Smooth muscle cell (in vitro differentiated cells): ENCODE data around the gene COMP. TPM values are rescaled to one million over a fixed set of nuclear protein-coding genes. Genes with fewer than 3 reads are reported as not detected.
"Not testable (repeated sequence)": the region's sequence is repeated elsewhere in the genome, so short reads cannot be mapped to it uniquely, and the experiment has no call there.

Experiments
- DNase-seq: peaks from one replicate; lab custom pipeline; 2025; ENCODE audit not compliant: unreplicated experiment; lab: John Stamatoyannopoulos, UW
- H2AFZ ChIP-seq: fragments of 200-600 bp; sonication (generic); 2 replicates; pipeline ENCODE4 v1.6.0; 2016; ENCODE audit warnings: antibody characterized with exemption, low read depth, mild to moderate bottlenecking
- H3F3A ChIP-seq: fragments of 200-600 bp; sonication (generic); 2 replicates; pipeline ENCODE4 v1.6.0; 2017; ENCODE audit warnings: antibody characterized with exemption, low read depth
- H3K27ac ChIP-seq: fragments of 200-600 bp; sonication (generic); 2 replicates; pipeline ENCODE4 v1.5.1; 2016; ENCODE audit warnings: low read depth, mild to moderate bottlenecking
- H3K27me3 ChIP-seq: fragments of 200-600 bp; sonication (generic); 2 replicates; pipeline ENCODE4 v1.6.1; 2016; ENCODE audit warnings: low read depth, mild to moderate bottlenecking
- H3K36me3 ChIP-seq: fragments of 200-600 bp; sonication (generic); 2 replicates; pipeline ENCODE4 v1.5.1; 2016; ENCODE audit warnings: low read depth
- H3K4me1 ChIP-seq: fragments of 200-600 bp; sonication (generic); 2 replicates; pipeline ENCODE4 v1.5.1; 2016; ENCODE audit warnings: low read depth
- H3K4me2 ChIP-seq: fragments of 200-600 bp; sonication (generic); 2 replicates; pipeline ENCODE4 v1.6.0; 2016; ENCODE audit warnings: mild to moderate bottlenecking
- H3K4me3 ChIP-seq: fragments of 200-600 bp; sonication (generic); 2 replicates; pipeline ENCODE4 v1.5.1; 2016; ENCODE audit warnings: mild to moderate bottlenecking
- H3K79me2 ChIP-seq: fragments of 200-600 bp; sonication (generic); 2 replicates; pipeline ENCODE4 v1.6.0; 2016; ENCODE audit warnings: low read depth, mild to moderate bottlenecking
- H3K9ac ChIP-seq: fragments of 200-600 bp; sonication (generic); 2 replicates; pipeline ENCODE4 v1.6.0; 2016; ENCODE audit warnings: low read depth
- H3K9me3 ChIP-seq: fragments of 200-600 bp; sonication (generic); replicated peaks from 2 replicates; pipeline ENCODE4 v1.5.1; 2016; ENCODE audit warnings: low read depth
- H4K20me1 ChIP-seq: fragments of 200-600 bp; sonication (generic); 2 replicates; pipeline ENCODE4 v1.6.0; 2016; ENCODE audit warnings: low read depth
- CTCF ChIP-seq: fragments of 200-600 bp; sonication (generic); IDR thresholded peaks from 2 replicates; pipeline ENCODE4 v1.5.1; 2017; ENCODE audit warnings: borderline replicate concordance, mild to moderate bottlenecking, antibody characterized with exemption; ENCODE audit not compliant: insufficient read depth, poor library complexity, severe bottlenecking
- WGBS: methylation state at CpG from one replicate; pipeline ENCODE4 v1.1.7; 2016; ENCODE audit warnings: low lambda C conversion rate; 5-methylcytosine and 5-hydroxymethylcytosine counted together
- polyA plus RNA-seq: library from polyadenylated mRNA; unstranded; fragments of >200 nt; fragmentation: Nextera tagmentation; extraction: Ambion mirVana; gene quantifications from 2 replicates; pipeline ENCODE4 v1.2.1, GENCODE V29; 2016
- total RNA-seq: library from RNA; depleted of rRNA; stranded (reverse); fragments of >200 nt; gene quantifications from 2 replicates; pipeline ENCODE4 v1.2.3, GENCODE V29; 2014

Gene COMP
- total and polyA plus RNA-seq, 2 experiments from 2014 or later: 196 to 901 TPM

- Histone ChIP-seq H3K9ac (no peak overlapping the region), H2AFZ (no peak overlapping the region), H3K36me3 (no peaks in the 10 kb centered on the region), H4K20me1 (peaks cover 95% of the 10 kb centered on the region), H3K9me3 (no peaks in the 10 kb centered on the region), H3K4me2 (no peak overlapping the region), H3K27ac (no peak overlapping the region), H3K79me2 (no peaks in the 10 kb centered on the region), H3K27me3 (no peaks in the 10 kb centered on the region), H3K4me1 (peaks cover 3% of the 10 kb centered on the region), H3F3A (no peaks in the 10 kb centered on the region), H3K4me3 (no peak overlapping the region)
- WGBS: 93% methylated on average over 27 of the region's 27 CpGs
- no peak for TF ChIP-seq CTCF
- no peak for DNase-seq
These were observed 54.4 kb downstream of the COMP start for GRCh38 chr19:18736415-18737336.

- H3K4me2 ChIP-seq: no peak overlapping the region
- H2AFZ ChIP-seq: no peak overlapping the region
- no peaks in the 10 kb centered on the region for H3K79me2 ChIP-seq
- no peaks in the 10 kb centered on the region for H3K36me3 ChIP-seq
- H3K27ac ChIP-seq: no peak overlapping the region
- H3K27me3 ChIP-seq: no peaks in the 10 kb centered on the region
- no peaks in the 10 kb centered on the region for H3K9me3 ChIP-seq
- WGBS: 97% methylated on average over 8 of the region's 9 CpGs
- H3K9ac ChIP-seq: no peak overlapping the region
- H4K20me1 ChIP-seq: peaks cover 95% of the 10 kb centered on the region
- no peak overlapping the region for H3K4me3 ChIP-seq
- DNase-seq: no peak
- no peak for TF ChIP-seq CTCF
- H3K4me1 ChIP-seq: peaks cover 3% of the 10 kb centered on the region
- no peaks in the 10 kb centered on the region for H3F3A ChIP-seq
These were observed 55.4 kb downstream of the COMP start for GRCh38 chr19:18735752-18736151.

GRCh38 chr19:18735324-18735723 is 55.8 kb downstream of the COMP start:
- TF ChIP-seq CTCF: no peak
- Histone ChIP-seq H3K9me3 (no peaks in the 10 kb centered on the region), H3K4me2 (no peak overlapping the region), H3K4me1 (peaks cover 3% of the 10 kb centered on the region), H3K27me3 (no peaks in the 10 kb centered on the region), H2AFZ (no peak overlapping the region), H4K20me1 (peaks cover 95% of the 10 kb centered on the region), H3K79me2 (no peaks in the 10 kb centered on the region), H3K4me3 (no peak overlapping the region), H3K9ac (no peak overlapping the region), H3K27ac (no peak overlapping the region), H3F3A (no peaks in the 10 kb centered on the region), H3K36me3 (no peaks in the 10 kb centered on the region)
- 97% methylated on average over 14 of the region's 14 CpGs for WGBS
- no peak for DNase-seq

GRCh38 chr19:18733762-18734332 is 57.3 kb downstream of the COMP start:
- H3K4me3 ChIP-seq, H3F3A ChIP-seq, H3K27me3 ChIP-seq, H3K36me3 ChIP-seq, DNase-seq, H3K27ac ChIP-seq, H3K4me1 ChIP-seq, H2AFZ ChIP-seq, H3K79me2 ChIP-seq, H3K9me3 ChIP-seq, H3K9ac ChIP-seq: not testable (repeated sequence)
- 64% methylated on average over 11 of the region's 11 CpGs for WGBS
- Histone ChIP-seq H3K4me2 (peak overlapping the region; percentile 47), H4K20me1 (peaks cover 87% of the 10 kb centered on the region)
